ENCODE results near the gene PFDN4.
"Not testable (repeated sequence)": the region's sequence is repeated elsewhere in the genome, so short reads cannot be mapped to it uniquely, and the experiment has no call there.

PFDN4 gene

DNA sequence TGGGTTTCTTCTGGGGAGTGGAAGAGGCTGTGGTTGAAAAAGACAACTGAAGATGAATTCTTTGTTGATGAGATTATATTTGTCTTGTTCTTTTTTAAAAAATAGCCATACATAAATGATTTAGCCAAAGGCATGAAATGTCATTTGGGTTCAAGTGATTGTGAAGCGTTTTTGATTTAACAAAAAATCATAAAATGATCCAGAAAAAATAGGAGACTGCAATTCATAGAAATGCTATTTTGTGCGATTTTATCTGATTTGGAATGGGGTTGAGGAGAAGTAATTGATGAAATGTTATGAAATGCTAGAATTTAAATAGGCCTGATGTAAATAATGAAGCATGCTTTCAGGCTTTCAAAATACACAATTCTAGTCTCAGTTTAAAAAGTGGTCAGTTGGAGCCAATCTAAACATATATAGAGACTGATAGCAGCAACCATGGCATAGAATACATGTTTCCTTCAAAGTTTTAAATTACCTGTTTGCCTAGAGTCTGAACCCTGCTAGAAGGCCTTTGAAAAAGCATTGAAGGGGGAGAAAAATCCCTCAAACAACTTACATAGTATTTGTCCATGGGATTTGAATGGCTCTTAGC, 21.8 kb downstream of the PFDN4 start:
- no peak overlapping the region for H3K4me3 ChIP-seq (ENCODE audit: low read depth, low read length)
- in situ Hi-C loops (cut with HindIII; ENCODE audit: low sequenced_read_pairs): no loop called here
- TF ChIP-seq, protein P1, sequence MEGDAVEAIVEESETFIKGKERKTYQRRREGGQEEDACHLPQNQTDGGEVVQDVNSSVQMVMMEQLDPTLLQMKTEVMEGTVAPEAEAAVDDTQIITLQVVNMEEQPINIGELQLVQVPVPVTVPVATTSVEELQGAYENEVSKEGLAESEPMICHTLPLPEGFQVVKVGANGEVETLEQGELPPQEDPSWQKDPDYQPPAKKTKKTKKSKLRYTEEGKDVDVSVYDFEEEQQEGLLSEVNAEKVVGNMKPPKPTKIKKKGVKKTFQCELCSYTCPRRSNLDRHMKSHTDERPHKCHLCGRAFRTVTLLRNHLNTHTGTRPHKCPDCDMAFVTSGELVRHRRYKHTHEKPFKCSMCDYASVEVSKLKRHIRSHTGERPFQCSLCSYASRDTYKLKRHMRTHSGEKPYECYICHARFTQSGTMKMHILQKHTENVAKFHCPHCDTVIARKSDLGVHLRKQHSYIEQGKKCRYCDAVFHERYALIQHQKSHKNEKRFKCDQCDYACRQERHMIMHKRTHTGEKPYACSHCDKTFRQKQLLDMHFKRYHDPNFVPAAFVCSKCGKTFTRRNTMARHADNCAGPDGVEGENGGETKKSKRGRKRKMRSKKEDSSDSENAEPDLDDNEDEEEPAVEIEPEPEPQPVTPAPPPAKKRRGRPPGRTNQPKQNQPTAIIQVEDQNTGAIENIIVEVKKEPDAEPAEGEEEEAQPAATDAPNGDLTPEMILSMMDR (IDR thresholded peaks at IDR 0.05; ENCODE audit: low read depth, low read length): no peak
- no peak for DNase-seq (ENCODE audit: low read depth, low spot score)

DNA sequence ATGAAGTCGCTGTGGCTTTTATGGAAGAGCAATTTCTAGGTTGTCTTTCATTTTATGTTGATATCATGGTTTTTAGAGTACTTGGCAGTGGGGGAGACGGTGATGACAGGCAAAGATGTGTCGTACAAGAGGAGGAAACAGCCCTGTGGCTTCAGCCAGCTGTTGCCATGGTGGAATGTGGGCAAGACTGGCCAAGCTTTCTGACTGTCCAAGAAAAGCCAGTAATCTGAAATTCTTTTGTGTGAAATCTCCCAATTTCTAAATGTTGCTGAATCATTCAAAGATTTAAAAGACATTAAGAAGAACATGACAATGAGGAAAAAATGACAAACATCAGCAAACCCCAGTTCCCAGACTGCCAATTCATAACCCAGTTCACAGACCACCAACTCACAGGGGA, 23.1 kb downstream of the PFDN4 start:
- no peak for DNase-seq (ENCODE audit: low read depth, low spot score)
- TF ChIP-seq, protein P1 (IDR thresholded peaks at IDR 0.05; ENCODE audit: low read depth, low read length): no peak
- H3K4me3 ChIP-seq (ENCODE audit: low read depth, low read length): no peak overlapping the region
- in situ Hi-C loops (cut with HindIII; ENCODE audit: low sequenced_read_pairs): no loop called here

DNA sequence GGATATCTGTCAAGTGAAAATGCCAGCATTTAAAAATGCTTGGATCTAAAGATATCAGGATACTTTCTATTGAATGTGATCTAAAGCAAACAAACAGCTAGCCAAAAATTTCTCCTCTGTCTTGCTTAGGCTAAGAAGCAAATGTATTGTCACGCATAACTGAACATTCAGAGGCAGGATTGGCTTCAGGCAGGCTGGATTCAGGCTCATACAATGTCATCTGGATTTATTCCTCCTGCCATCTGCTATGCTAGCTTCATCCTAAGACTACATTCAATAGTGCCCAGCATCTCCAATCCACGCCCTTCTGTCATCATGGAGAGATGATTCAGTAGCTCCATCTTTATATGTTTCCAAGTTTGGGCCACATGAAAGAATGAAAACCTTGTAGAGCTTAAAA, 27.1 kb downstream of the PFDN4 start:
- H3K4me3 ChIP-seq (ENCODE audit: low read depth, low read length): no peak overlapping the region
- no peak for DNase-seq (ENCODE audit: low read depth, low spot score)
- TF ChIP-seq, protein P1 (IDR thresholded peaks at IDR 0.05; ENCODE audit: low read depth, low read length): no peak
- in situ Hi-C loops (cut with HindIII; ENCODE audit: low sequenced_read_pairs): no loop called here

DNA sequence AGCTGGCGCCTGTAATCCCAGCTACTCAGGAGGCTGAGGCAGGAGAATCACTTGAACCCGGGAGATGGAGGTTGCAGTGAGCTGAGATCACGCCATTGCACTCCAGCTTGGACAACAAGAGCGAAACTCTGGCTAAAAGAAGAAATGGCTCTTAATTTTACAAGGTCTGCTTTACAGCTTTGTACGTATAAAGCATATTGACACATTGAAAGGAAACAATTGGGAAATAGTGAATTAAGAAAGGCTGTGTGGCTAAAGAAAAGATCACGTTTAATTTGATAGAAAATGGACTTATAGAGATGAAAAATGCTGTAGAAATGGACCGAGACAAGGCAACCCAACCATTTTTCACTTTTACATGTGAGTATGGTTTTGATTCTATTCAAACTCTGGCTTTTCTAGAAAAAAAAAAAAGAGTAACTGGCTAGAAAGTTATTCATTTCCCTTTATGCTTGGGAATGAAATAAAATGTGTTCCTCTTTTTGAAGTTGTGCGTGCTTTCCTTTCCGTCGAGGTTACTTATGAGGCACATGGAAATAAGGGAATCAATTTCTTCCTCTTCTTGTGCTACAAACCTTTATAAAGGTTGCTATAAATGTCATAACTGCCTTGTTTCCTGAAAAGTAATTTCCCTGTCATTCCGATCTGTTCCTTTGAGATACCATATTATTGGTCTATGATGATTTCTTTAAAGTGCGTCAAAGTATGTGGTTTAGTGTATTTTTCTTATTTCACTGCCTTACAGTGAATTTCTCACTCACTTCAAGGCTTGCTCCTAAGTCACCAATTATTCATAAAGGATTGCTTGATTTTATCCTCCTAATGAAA, 29.4 kb downstream of the PFDN4 start:
- in situ Hi-C loops (cut with HindIII; ENCODE audit: low sequenced_read_pairs): no loop called here
- no peak for DNase-seq (ENCODE audit: low read depth, low spot score)
- H3K4me3 ChIP-seq (ENCODE audit: low read depth, low read length): no peak overlapping the region
- TF ChIP-seq, protein P1 (IDR thresholded peaks at IDR 0.05; ENCODE audit: low read depth, low read length): no peak

DNA sequence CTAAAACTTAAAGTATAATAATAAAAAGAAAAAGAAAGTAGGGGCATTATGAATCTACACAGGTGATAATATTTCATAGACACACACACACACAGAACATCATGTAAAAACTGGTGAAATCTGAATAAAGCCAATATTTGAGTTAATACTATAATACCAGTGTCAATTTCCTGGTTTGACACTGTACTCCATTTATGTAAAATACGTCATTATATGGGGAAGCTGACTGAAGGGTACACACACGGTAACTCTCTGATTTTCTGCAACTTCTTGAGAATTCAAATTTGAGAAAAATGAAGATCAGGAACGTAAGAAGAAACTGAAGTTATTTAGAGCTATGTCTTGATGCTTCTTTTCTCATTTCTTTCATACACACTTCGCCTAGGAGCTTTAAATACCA, 36.2 kb downstream of the PFDN4 start:
- no peak for DNase-seq (ENCODE audit: low read depth, low spot score)
- in situ Hi-C loops (cut with HindIII; ENCODE audit: low sequenced_read_pairs): no loop called here
- H3K4me3 ChIP-seq (ENCODE audit: low read depth, low read length): no peak overlapping the region
- TF ChIP-seq, protein P1 (IDR thresholded peaks at IDR 0.05; ENCODE audit: low read depth, low read length): no peak

DNA sequence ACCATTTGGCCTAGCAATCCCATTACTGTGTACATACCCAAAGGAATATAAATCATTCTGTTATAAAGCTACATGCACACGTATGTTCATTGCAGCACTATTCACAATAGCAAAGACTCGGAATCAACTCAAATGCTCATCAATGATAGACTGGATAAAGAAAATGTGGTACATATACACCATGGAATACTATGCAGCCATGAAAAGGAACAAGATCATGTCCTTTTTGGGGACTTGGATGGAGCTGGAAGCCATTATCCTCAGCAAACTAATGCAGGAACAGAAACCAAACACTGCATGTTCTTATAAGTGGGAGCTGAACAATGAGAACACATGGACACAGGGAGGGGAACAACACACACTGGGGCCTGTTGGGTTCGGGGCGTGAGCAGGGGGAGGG, 40.8 kb downstream of the PFDN4 start:
- DNase-seq (ENCODE audit: low read depth, low spot score); in situ Hi-C loops (cut with HindIII; ENCODE audit: low sequenced_read_pairs); H3K4me3 ChIP-seq (ENCODE audit: low read depth, low read length): not testable (repeated sequence)

DNA sequence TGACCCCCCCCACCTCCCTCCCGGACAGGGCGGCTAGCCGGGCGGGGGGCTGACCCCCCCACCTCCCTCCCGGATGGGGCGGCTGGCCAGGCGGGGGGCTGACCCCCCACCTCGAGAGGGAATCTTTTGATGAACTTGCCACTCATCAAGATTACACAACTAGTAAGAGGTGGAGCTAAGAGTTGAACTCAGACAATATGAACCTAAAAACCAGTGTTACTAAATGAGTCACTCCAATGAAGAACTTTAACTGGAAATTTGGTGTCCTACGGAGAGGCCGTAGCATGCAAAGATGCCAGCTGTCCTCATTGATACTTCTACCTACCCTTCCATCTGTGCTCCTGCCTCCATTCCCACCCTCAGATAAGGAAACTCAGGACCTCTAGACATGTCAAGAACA, 42.8 kb downstream of the PFDN4 start:
- H3K4me3 ChIP-seq (ENCODE audit: low read depth, low read length): no peak overlapping the region
- TF ChIP-seq, protein P1 (IDR thresholded peaks at IDR 0.05; ENCODE audit: low read depth, low read length): no peak
- in situ Hi-C loops (cut with HindIII; ENCODE audit: low sequenced_read_pairs): no loop called here
- DNase-seq (ENCODE audit: low read depth, low spot score): no peak

Data from astrocyte of the spinal cord (primary cell).